Measurements from ENCODE around the gene GRIN2A.

DNA sequence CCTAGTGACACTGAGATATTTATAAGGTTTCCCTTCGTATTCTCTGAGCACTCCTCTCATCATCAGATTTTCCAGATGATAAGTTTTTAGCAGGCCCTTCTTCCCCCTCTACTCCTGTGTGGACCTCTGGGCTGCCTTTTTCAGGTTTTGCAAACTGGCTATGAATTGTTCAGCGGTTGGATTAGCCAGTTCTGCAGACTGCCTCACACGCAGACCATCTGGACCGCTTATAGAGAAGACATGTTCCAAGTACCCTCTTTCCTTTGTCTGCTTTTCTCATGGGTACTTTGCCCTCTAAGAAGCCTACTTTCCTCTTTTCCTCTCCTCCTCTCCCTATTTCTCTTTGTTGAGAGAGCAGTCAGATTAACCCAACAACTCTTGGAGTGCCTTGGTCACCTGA, 111.6 kb downstream of the GRIN2A start:
- no peak for TF ChIP-seq POLR2A (IDR thresholded peaks at IDR 0.05)
- TF ChIP-seq, protein P1, sequence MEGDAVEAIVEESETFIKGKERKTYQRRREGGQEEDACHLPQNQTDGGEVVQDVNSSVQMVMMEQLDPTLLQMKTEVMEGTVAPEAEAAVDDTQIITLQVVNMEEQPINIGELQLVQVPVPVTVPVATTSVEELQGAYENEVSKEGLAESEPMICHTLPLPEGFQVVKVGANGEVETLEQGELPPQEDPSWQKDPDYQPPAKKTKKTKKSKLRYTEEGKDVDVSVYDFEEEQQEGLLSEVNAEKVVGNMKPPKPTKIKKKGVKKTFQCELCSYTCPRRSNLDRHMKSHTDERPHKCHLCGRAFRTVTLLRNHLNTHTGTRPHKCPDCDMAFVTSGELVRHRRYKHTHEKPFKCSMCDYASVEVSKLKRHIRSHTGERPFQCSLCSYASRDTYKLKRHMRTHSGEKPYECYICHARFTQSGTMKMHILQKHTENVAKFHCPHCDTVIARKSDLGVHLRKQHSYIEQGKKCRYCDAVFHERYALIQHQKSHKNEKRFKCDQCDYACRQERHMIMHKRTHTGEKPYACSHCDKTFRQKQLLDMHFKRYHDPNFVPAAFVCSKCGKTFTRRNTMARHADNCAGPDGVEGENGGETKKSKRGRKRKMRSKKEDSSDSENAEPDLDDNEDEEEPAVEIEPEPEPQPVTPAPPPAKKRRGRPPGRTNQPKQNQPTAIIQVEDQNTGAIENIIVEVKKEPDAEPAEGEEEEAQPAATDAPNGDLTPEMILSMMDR (IDR thresholded peaks at IDR 0.05): no peak

Data from Peyer's patch (tissue), 4 donors.